ENCODE data around the gene ZDHHC11. TPM values are rescaled to one million over a fixed set of nuclear protein-coding genes. Genes with fewer than 3 reads are reported as not detected.
"Not testable (repeated sequence)": the region's sequence is repeated elsewhere in the genome, so short reads cannot be mapped to it uniquely, and the experiment has no call there.

The ZDHHC11 gene
- total RNA-seq, 1 experiment from 2014 or later: 17.0 TPM

DNA sequence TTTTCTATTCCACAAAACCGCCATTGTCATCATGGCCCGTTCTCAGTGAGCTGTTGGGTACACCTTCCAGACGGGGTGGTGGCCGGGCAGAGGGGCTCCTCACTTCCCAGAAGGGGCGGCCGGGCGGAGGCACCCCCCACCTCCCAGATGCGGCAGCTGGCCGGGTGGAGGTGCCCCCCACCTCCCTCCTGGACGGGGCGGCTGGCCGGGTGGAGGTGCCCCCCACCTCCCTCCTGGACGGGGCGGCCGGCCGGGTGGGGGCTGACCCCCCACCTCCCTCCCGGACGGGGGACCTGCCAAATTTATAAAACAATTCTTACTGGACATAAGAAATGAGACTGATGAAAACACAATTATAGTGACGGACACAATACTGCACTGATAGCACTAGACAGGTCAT lies 22.6 kb downstream of the ZDHHC11 start:
- H3K9ac ChIP-seq (ENCODE audit: low read length); intact Hi-C loops (cut with micrococcal nuclease); H3K9me2 ChIP-seq (ENCODE audit: insufficient read depth); H3K79me2 ChIP-seq (ENCODE audit: insufficient read depth, low read length); H3K4me3 ChIP-seq (replicated peaks in 1 of 2; ENCODE audit: low read depth in 1 of 2, low read length in 2 of 2); H2AFZ ChIP-seq (ENCODE audit: low read depth, low read length, poor library complexity, severe bottlenecking); H3K4me2 ChIP-seq (ENCODE audit: low read length); CTCF ChIA-PET; H3K4me1 ChIP-seq (ENCODE audit: control insufficient read depth in 1 of 2, insufficient read depth in 2 of 2, low read length in 2 of 2); H3K36me3 ChIP-seq (ENCODE audit: control insufficient read depth in 1 of 2, insufficient read depth in 2 of 2, low read length in 2 of 2); RAD21 ChIA-PET (ENCODE audit: low non-redundant PET in 1 of 2, low total read pairs in 2 of 2, uncharacterized antibody in 2 of 2, unreplicated experiment in 2 of 2); H3K9me3 ChIP-seq (ENCODE audit: control insufficient read depth in 1 of 2, insufficient read depth in 1 of 2, low read depth in 1 of 2, low read length in 2 of 2); ATAC-seq; H3K27me3 ChIP-seq (ENCODE audit: insufficient read depth, low read length); H3K27ac ChIP-seq (ENCODE audit: low read depth, low read length); H4K20me1 ChIP-seq (ENCODE audit: insufficient read depth); POLR2A ChIA-PET; BruUV-seq (replicated peaks); DNase-seq (ENCODE audit: low read depth, low spot score): not testable (repeated sequence)

DNA sequence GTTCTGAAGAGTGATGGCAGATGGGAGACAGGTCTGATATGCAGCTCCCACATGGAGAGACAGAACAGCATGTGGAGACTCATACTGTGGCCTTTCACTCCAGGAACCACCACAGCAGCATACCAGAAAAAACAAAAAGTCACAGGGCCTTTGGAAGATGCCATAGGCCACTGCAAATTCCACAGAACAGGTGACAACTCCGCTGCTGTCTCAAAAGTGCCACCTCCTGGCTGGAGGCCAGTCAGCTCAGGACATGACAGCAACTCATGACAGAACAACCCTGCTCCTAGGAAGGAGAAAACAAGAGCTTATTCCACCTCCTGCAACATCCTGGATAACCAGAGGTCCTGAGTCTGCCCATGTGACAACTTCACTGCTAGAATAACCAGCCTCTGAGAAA lies 25.2 kb downstream of the ZDHHC11 start:
- BruUV-seq (replicated peaks); H3K4me1 ChIP-seq (ENCODE audit: control insufficient read depth in 1 of 2, insufficient read depth in 2 of 2, low read length in 2 of 2); POLR2A ChIA-PET; DNase-seq (ENCODE audit: low read depth, low spot score); intact Hi-C loops (cut with micrococcal nuclease); H3K9me2 ChIP-seq (ENCODE audit: insufficient read depth); RAD21 ChIA-PET (ENCODE audit: low non-redundant PET in 1 of 2, low total read pairs in 2 of 2, uncharacterized antibody in 2 of 2, unreplicated experiment in 2 of 2); H3K4me2 ChIP-seq (ENCODE audit: low read length); H3K27ac ChIP-seq (ENCODE audit: low read depth, low read length); H3K4me3 ChIP-seq (replicated peaks in 1 of 2; ENCODE audit: low read depth in 1 of 2, low read length in 2 of 2); H3K79me2 ChIP-seq (ENCODE audit: insufficient read depth, low read length); H3K36me3 ChIP-seq (ENCODE audit: control insufficient read depth in 1 of 2, insufficient read depth in 2 of 2, low read length in 2 of 2); H4K20me1 ChIP-seq (ENCODE audit: insufficient read depth); CTCF ChIA-PET; H3K27me3 ChIP-seq (ENCODE audit: insufficient read depth, low read length); H3K9ac ChIP-seq (ENCODE audit: low read length); H3K9me3 ChIP-seq (ENCODE audit: control insufficient read depth in 1 of 2, insufficient read depth in 1 of 2, low read depth in 1 of 2, low read length in 2 of 2); H2AFZ ChIP-seq (ENCODE audit: low read depth, low read length, poor library complexity, severe bottlenecking): not testable (repeated sequence)
- ATAC-seq: peak; percentile 70; the same call in 1 of the 2 replicates
- TF ChIP-seq RAD21 (IDR thresholded peaks at IDR 0.05; ENCODE audit: low read depth): peak; percentile 26; the same call in 1 of the 2 replicates

DNA sequence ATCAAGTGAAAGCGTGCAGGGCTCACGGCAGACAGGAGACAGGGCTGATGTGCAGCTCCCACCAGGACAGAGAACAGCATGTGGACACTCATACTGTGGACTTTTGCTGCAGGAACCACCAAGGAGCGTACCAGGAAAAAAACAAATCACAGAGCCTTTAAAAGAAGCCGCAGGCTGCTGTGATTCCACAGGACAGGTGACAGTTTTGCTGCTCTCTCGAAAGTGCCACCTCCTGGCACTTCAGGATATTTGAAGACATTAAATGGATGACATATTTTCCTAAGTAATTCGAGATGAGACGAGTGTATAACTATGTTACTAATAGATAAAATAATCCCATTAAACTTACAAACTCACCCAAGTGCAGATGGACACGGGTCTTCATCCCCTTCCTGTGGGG lies 29.3 kb downstream of the ZDHHC11 start:
- ATAC-seq: 0 out of 2 replicates have a peak, but pooled peaks have one; percentile 46
- Histone ChIP-seq H3K9me2 (ENCODE audit: insufficient read depth) (no peaks in the 10 kb centered on the region), H2AFZ (ENCODE audit: low read depth, low read length, poor library complexity, severe bottlenecking) (no peak overlapping the region), H4K20me1 (ENCODE audit: insufficient read depth) (no peaks in the 10 kb centered on the region), H3K4me3 (replicated peaks in 1 of 2; ENCODE audit: low read depth in 1 of 2, low read length in 2 of 2) (no peak overlapping the region), H3K27ac (ENCODE audit: low read depth, low read length) (no peak overlapping the region), H3K27me3 (ENCODE audit: insufficient read depth, low read length) (no peaks in the 10 kb centered on the region), H3K9ac (ENCODE audit: low read length) (no peak overlapping the region), H3K9me3 (ENCODE audit: control insufficient read depth in 1 of 2, insufficient read depth in 1 of 2, low read depth in 1 of 2, low read length in 2 of 2) (no peaks in the 10 kb centered on the region), H3K4me2 (ENCODE audit: low read length) (no peak overlapping the region), H3K36me3 (ENCODE audit: control insufficient read depth in 1 of 2, insufficient read depth in 2 of 2, low read length in 2 of 2) (no peaks in the 10 kb centered on the region; a peak in 1 of 4 replicates), H3K4me1 (ENCODE audit: control insufficient read depth in 1 of 2, insufficient read depth in 2 of 2, low read length in 2 of 2) (no peaks in the 10 kb centered on the region), H3K79me2 (ENCODE audit: insufficient read depth, low read length) (no peaks in the 10 kb centered on the region)
- POLR2A ChIA-PET: no interaction called here
- no TSS peak for BruUV-seq (replicated peaks)
- TF ChIP-seq, protein P1, sequence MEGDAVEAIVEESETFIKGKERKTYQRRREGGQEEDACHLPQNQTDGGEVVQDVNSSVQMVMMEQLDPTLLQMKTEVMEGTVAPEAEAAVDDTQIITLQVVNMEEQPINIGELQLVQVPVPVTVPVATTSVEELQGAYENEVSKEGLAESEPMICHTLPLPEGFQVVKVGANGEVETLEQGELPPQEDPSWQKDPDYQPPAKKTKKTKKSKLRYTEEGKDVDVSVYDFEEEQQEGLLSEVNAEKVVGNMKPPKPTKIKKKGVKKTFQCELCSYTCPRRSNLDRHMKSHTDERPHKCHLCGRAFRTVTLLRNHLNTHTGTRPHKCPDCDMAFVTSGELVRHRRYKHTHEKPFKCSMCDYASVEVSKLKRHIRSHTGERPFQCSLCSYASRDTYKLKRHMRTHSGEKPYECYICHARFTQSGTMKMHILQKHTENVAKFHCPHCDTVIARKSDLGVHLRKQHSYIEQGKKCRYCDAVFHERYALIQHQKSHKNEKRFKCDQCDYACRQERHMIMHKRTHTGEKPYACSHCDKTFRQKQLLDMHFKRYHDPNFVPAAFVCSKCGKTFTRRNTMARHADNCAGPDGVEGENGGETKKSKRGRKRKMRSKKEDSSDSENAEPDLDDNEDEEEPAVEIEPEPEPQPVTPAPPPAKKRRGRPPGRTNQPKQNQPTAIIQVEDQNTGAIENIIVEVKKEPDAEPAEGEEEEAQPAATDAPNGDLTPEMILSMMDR (IDR thresholded peaks at IDR 0.05 in 2 of 3, conservative IDR thresholded peaks at IDR 0.05 in 1 of 3; ENCODE audit: borderline replicate concordance in 1 of 3, insufficient read depth in 1 of 3, low read depth in 2 of 3, low read length in 2 of 3): no peak
- no peak for TF ChIP-seq EZH2phosphoT487 (IDR thresholded peaks at IDR 0.05; ENCODE audit: borderline replicate concordance)
- TF ChIP-seq, protein P2, sequence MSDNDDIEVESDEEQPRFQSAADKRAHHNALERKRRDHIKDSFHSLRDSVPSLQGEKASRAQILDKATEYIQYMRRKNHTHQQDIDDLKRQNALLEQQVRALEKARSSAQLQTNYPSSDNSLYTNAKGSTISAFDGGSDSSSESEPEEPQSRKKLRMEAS (IDR thresholded peaks at IDR 0.05): no peak
- TF ChIP-seq FOSL1 (IDR thresholded peaks at IDR 0.05; ENCODE audit: low read depth): no peak
- TF ChIP-seq SIN3A (IDR thresholded peaks at IDR 0.05; ENCODE audit: low read depth): no peak
- TF ChIP-seq RAD21 (IDR thresholded peaks at IDR 0.05; ENCODE audit: low read depth): peak; percentile 27; the same call in 1 of the 2 replicates
- intact Hi-C loops (cut with micrococcal nuclease): no loop called here
- CTCF ChIA-PET: no interaction called here
- RAD21 ChIA-PET (ENCODE audit: low non-redundant PET in 1 of 2, low total read pairs in 2 of 2, uncharacterized antibody in 2 of 2, unreplicated experiment in 2 of 2): no interaction called here
- no peak for DNase-seq (ENCODE audit: low read depth, low spot score)
